H1 (cell line): ENCODE measurements around the gene MRPS6. TPM values are rescaled to one million over a fixed set of nuclear protein-coding genes. Genes with fewer than 3 reads are reported as not detected.

Experiments used
- CTCF ChIA-PET: fragments of 300-600 bp; sonication (Branson Sonifier 250); formaldehyde crosslinking; loops from one replicate; lab custom pipeline; 2021; ENCODE audit not compliant: partially characterized antibody; lab: Charles Lee
- POLR2A ChIA-PET: fragments of 300-600 bp; sonication (Branson Sonifier 250); formaldehyde crosslinking; loops from one replicate; lab custom pipeline; 2021; ENCODE audit warnings: inconsistent platforms; ENCODE audit not compliant: partially characterized antibody; lab: Charles Lee
- DNase-seq, 2 experiments: peaks; one replicate each; pipeline versions ENCODE4 v3.0.0 to v3.0.0-alpha.2; 2010 to 2022; ENCODE audit warnings: low spot score in 2 of 2, low read depth in 1 of 2, mixed read lengths in 1 of 2
- FAIRE-seq: peaks from 2 replicates; lab custom pipeline; 2011; peaks lifted over from hg19 to GRCh38; lab: Jason Lieb, UNC
- H2AFZ ChIP-seq: 2 replicates; pipeline ENCODE4 v1.8.1; 2012; ENCODE audit warnings: low read length, inconsistent platforms
- H2AK5ac ChIP-seq: 2 replicates; pipeline ENCODE4 v1.6.1; 2013; ENCODE audit warnings: low read depth, low read length
- H2BK120ac ChIP-seq: replicated peaks from 2 replicates; pipeline ENCODE3; 2013; ENCODE audit warnings: low read depth, low read length, inconsistent platforms
- H2BK12ac ChIP-seq: 2 replicates; pipeline ENCODE4 v1.6.1; 2013; ENCODE audit warnings: low read depth, low read length
- H2BK15ac ChIP-seq: 2 replicates; pipeline ENCODE4 v1.6.1; 2013; ENCODE audit warnings: low read length
- H2BK20ac ChIP-seq: 2 replicates; pipeline ENCODE4 v1.6.1; 2013; ENCODE audit warnings: low read length
- H2BK5ac ChIP-seq: 2 replicates; pipeline ENCODE4 v1.6.1; 2013; ENCODE audit warnings: low read depth, low read length
- H3K14ac ChIP-seq: 2 replicates; pipeline ENCODE4 v1.6.1; 2013; ENCODE audit warnings: inconsistent platforms; ENCODE audit not compliant: insufficient read length
- H3K18ac ChIP-seq: 2 replicates; pipeline ENCODE4 v1.6.1; 2013; ENCODE audit warnings: low read length; ENCODE audit errors: extremely low read depth
- H3K23ac ChIP-seq: 2 replicates; pipeline ENCODE4 v1.6.1; 2013; ENCODE audit warnings: inconsistent platforms; ENCODE audit not compliant: insufficient read length
- H3K23me2 ChIP-seq: 2 replicates; pipeline ENCODE4 v1.6.1; 2013; ENCODE audit warnings: low read depth, low read length
- H3K27ac ChIP-seq: 2 replicates; pipeline ENCODE4 v1.6.1; 2011; ENCODE audit warnings: low read depth, low read length, inconsistent platforms
- H3K27me3 ChIP-seq, 4 experiments: replicated peaks in 1 of 4; 1 replicate in 1 of 4; 2 replicates in 3 of 4; pipeline versions ENCODE4 v1.6.1 to v1.8.1; 2011 to 2013; ENCODE audit warnings: low read length in 3 of 4, mild to moderate bottlenecking in 3 of 4, inconsistent platforms in 2 of 4, mixed read lengths in 2 of 4, moderate library complexity in 1 of 4; ENCODE audit not compliant: control insufficient read depth in 3 of 4, insufficient read depth in 3 of 4; ENCODE audit errors: extremely low read depth in 1 of 4
- H3K36me3 ChIP-seq, 4 experiments: 2 replicates each; pipeline versions ENCODE4 v1.6.1 to v1.8.1; 2011 to 2013; ENCODE audit warnings: mild to moderate bottlenecking in 4 of 4, low read length in 3 of 4, moderate library complexity in 2 of 4, control low read depth in 1 of 4, inconsistent platforms in 1 of 4; ENCODE audit not compliant: insufficient read depth in 4 of 4, control insufficient read depth in 2 of 4
- H3K4ac ChIP-seq: replicated peaks from 2 replicates; pipeline ENCODE3; 2013; ENCODE audit warnings: low read length, low read depth, mixed read lengths, inconsistent platforms; ENCODE audit not compliant: insufficient read length
- H3K4me1 ChIP-seq, 4 experiments: replicated peaks in 1 of 4; 1 replicate in 1 of 4; 2 replicates in 3 of 4; pipeline versions ENCODE4 v1.6.1 to v1.8.1; 2011 to 2013; ENCODE audit warnings: low read length in 3 of 4, inconsistent platforms in 2 of 4, mixed read lengths in 1 of 4; ENCODE audit not compliant: insufficient read depth in 4 of 4, control insufficient read depth in 3 of 4
- H3K4me2 ChIP-seq, 2 experiments: 2 replicates each; pipeline versions ENCODE4 v1.6.1 to v1.8.1; 2011 to 2013; ENCODE audit warnings: low read depth in 2 of 2, low read length in 2 of 2, control low read depth in 1 of 2, inconsistent platforms in 1 of 2, mild to moderate bottlenecking in 1 of 2; ENCODE audit not compliant: insufficient read depth in 1 of 2
- H3K4me3 ChIP-seq, 4 experiments: fragments of 200-600, 300-600 bp in 1 of 4; sonication (generic), shearing (Covaris generic), sonication (Bioruptor Twin) in 1 of 4; 2 replicates each; pipeline versions ENCODE4 v1.5.1 to v1.8.1; 2011 to 2016; ENCODE audit warnings: low read length in 4 of 4, low read depth in 3 of 4, control low read depth in 2 of 4, inconsistent platforms in 2 of 4, mild to moderate bottlenecking in 2 of 4, mixed read lengths in 1 of 4, moderate library complexity in 1 of 4; ENCODE audit not compliant: insufficient read depth in 2 of 4; ENCODE audit errors: extremely low read depth in 1 of 4
- H3K56ac ChIP-seq: replicated peaks from 2 replicates; pipeline ENCODE3; 2013; ENCODE audit warnings: low read depth, mild to moderate bottlenecking, mixed read lengths, low read length, inconsistent platforms; ENCODE audit not compliant: insufficient read length
- H3K79me1 ChIP-seq: 2 replicates; pipeline ENCODE4 v1.6.1; 2013; ENCODE audit warnings: low read depth, low read length, control low read depth
- H3K79me2 ChIP-seq, 2 experiments: 2 replicates each; pipeline versions ENCODE4 v1.6.1 to v1.8.1; 2012 to 2013; ENCODE audit warnings: low read length in 2 of 2, mild to moderate bottlenecking in 2 of 2, inconsistent platforms in 1 of 2; ENCODE audit not compliant: insufficient read depth in 2 of 2, control insufficient read depth in 1 of 2
- H3K9ac ChIP-seq, 4 experiments: replicated peaks in 1 of 4; 1 replicate in 1 of 4; 2 replicates in 3 of 4; pipeline versions ENCODE4 v1.6.1 to v1.8.1; 2011 to 2013; ENCODE audit warnings: low read depth in 3 of 4, low read length in 3 of 4, control low read depth in 2 of 4, mild to moderate bottlenecking in 2 of 4, moderate library complexity in 2 of 4, inconsistent platforms in 1 of 4; ENCODE audit errors: extremely low read depth in 1 of 4
- H3K9me3 ChIP-seq, 2 experiments: 2 replicates each; pipeline versions ENCODE4 v1.6.1 to v1.8.1; 2012 to 2013; ENCODE audit warnings: mild to moderate bottlenecking in 2 of 2, moderate library complexity in 2 of 2, control low read depth in 1 of 2, inconsistent platforms in 1 of 2, low read depth in 1 of 2, low read length in 1 of 2, mixed read lengths in 1 of 2; ENCODE audit not compliant: insufficient read depth in 2 of 2
- H4K20me1 ChIP-seq, 2 experiments: replicated peaks in 1 of 2; 2 replicates each; pipeline versions ENCODE3 to v1.8.1; 2011 to 2013; ENCODE audit warnings: inconsistent platforms in 2 of 2, low read length in 2 of 2, mild to moderate bottlenecking in 1 of 2; ENCODE audit not compliant: insufficient read depth in 2 of 2, control insufficient read depth in 1 of 2
- H4K5ac ChIP-seq: 2 replicates; pipeline ENCODE4 v1.6.1; 2013; ENCODE audit warnings: low read length, low read depth, mixed read lengths, inconsistent platforms; ENCODE audit not compliant: insufficient read length
- H4K8ac ChIP-seq: 2 replicates; pipeline ENCODE4 v1.8.0; 2013; ENCODE audit warnings: mild to moderate bottlenecking, moderate library complexity, low read length, inconsistent platforms; ENCODE audit not compliant: insufficient read depth; ENCODE audit errors: extremely low read depth
- H4K91ac ChIP-seq: replicated peaks from 2 replicates; pipeline ENCODE3; 2013; ENCODE audit warnings: low read length, mixed read lengths, inconsistent platforms; ENCODE audit not compliant: insufficient read length
- CBX8 ChIP-seq: fragments of 300-800, 300-1000 bp; sonication (generic); IDR thresholded peaks from 2 replicates; pipeline ENCODE4 v1.7.1; 2016; ENCODE audit warnings: low read depth, low read length, borderline replicate concordance
- CHD1 ChIP-seq: IDR thresholded peaks from 2 replicates; pipeline ENCODE4 v1.6.1; 2012; ENCODE audit warnings: low read depth, low read length, improper control_type of control experiment
- JUN ChIP-seq: IDR thresholded peaks from 2 replicates; pipeline ENCODE4 v1.6.1; 2011; ENCODE audit warnings: low read depth, mild to moderate bottlenecking, improper control_type of control experiment, low read length
- MAFK ChIP-seq: IDR thresholded peaks from 2 replicates; pipeline ENCODE4 v1.6.1; 2012; ENCODE audit warnings: low read depth, mild to moderate bottlenecking, improper control_type of control experiment, low read length
- RAD21 ChIP-seq, 2 experiments: IDR thresholded peaks in 1 of 2; conservative IDR thresholded peaks in 1 of 2; 2 replicates each; pipeline ENCODE4 v1.6.1; 2011; ENCODE audit warnings: low read depth in 2 of 2, low read length in 2 of 2, improper control_type of control experiment in 1 of 2, inconsistent platforms in 1 of 2, mild to moderate bottlenecking in 1 of 2, moderate library complexity in 1 of 2
- RXRA ChIP-seq: IDR thresholded peaks from 2 replicates; pipeline ENCODE4 v1.6.1; 2011; ENCODE audit warnings: low read depth, mild to moderate bottlenecking, low read length, moderate library complexity; ENCODE audit not compliant: insufficient read depth
- SIX5 ChIP-seq: IDR thresholded peaks from 2 replicates; pipeline ENCODE4 v1.6.1; 2011; ENCODE audit warnings: mild to moderate bottlenecking, low read depth, low read length
- SP2 ChIP-seq: IDR thresholded peaks from 2 replicates; pipeline ENCODE4 v1.6.1; 2012; ENCODE audit warnings: mild to moderate bottlenecking, low read length, inconsistent platforms
- TAF1 ChIP-seq: IDR thresholded peaks from 2 replicates; pipeline ENCODE4 v1.6.1; 2011; ENCODE audit warnings: mild to moderate bottlenecking, low read depth, low read length
- WGBS, 2 experiments: shearing (Covaris generic) in 1 of 2; methylation state at CpG; one replicate each; pipeline versions ENCODE4 v1.1.6 to v1.1.7; 2013 to 2015; ENCODE audit warnings: low lambda C conversion rate in 2 of 2, mixed read lengths in 2 of 2, inconsistent platforms in 1 of 2, low coverage in 1 of 2, missing lambda C conversion rate in 1 of 2; ENCODE audit not compliant: insufficient replicate concordance in 2 of 2, insufficient coverage in 1 of 2, insufficient read length in 1 of 2; ENCODE audit errors: extremely low coverage in 1 of 2, missing lambda C conversion rate in 1 of 2; 5-methylcytosine and 5-hydroxymethylcytosine counted together
- polyA plus RNA-seq, 7 experiments: library from polyadenylated mRNA; depleted of rRNA in 3 of 7; stranded (reverse) in 5 of 7; unstranded in 2 of 7; fragments of >200 nt in 5 of 7; fragments of 200-250 nt in 2 of 7; gene quantifications; 1 replicate in 5 of 7; 2 replicates in 1 of 7; 4 replicates in 1 of 7; pipeline versions ENCODE4 v1.2.1 to v1.2.3, GENCODE V29; 2011 to 2013; ENCODE audit warnings: missing spikeins in 2 of 7, mixed read lengths in 2 of 7
- total RNA-seq: library from RNA; stranded (reverse); fragmentation: NEBNext Ultra II Directional; extraction: Animal tissue kit (Norgen Biotek cat#: 25700); gene quantifications from 2 replicates; pipeline ENCODE4 v1.2.1, GENCODE V29; 2021
- TF ChIP-seq, protein P1 (sequence below): IDR thresholded peaks from 2 replicates; pipeline ENCODE4 v1.6.1; 2011; ENCODE audit warnings: low read depth, mild to moderate bottlenecking, low read length; ENCODE audit not compliant: insufficient read depth

The MRPS6 gene
- total and polyA plus RNA-seq, 2 of the 8 experiments (the other 6 are each of a cell fraction or from before 2014, with no cell fraction given): 62.7 to 156 TPM

DNA sequence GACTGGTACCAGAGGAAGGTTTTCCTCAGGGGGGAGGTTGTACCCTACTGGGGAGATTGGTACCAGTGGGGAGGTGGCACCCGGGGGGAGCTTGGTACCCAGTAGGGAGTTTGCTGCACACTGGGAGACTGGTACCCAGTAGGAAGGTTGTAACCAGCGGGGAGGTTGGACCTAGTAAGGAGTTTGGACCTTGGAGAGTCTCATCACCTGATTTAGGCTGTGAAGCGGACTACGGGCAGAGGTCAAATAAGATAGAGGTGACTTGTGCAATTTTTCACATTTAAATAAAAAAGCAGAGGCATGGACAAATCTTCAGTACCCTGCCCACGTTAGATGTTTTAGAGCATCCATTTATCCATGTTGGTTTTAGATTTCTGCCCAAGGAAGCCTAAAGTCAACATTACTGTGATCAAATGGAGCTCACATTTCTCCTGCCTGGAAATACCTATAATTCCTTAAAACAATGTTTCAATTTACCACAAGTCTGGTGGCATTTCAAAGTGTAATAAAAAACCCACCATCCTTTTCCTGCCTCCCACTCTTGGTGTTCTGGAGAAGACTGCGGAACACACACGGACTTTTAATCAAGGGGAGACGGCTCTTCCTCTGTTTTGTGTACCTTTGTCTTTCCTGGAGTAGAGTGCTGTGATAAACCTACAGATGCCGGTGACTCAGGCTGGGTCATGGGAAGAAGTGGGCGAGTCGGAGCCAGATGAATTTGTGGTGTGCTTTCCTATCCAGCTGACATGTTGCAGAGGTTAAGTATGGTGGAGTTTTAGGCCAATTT is 36.2 kb upstream of the MRPS6 start:
- Histone ChIP-seq H4K5ac (no peak overlapping the region), H2BK15ac (no peak overlapping the region), H3K4me2 (no peak overlapping the region), H3K27ac (no peak overlapping the region), H3K14ac (no peak overlapping the region), H2BK12ac (0 out of 2 replicates have a peak overlapping the region, but pooled peaks have one; percentile 21), H3K18ac (no peak overlapping the region), H2AFZ (no peak overlapping the region), H4K20me1 (no peaks in the 10 kb centered on the region), H2BK20ac (no peak overlapping the region), H2BK5ac (no peak overlapping the region), H3K4me3 (no peak overlapping the region), H4K91ac (no peak overlapping the region), H3K23ac (no peak overlapping the region), H3K9me3 (no peaks in the 10 kb centered on the region), H3K56ac (no peak overlapping the region), H3K23me2 (no peaks in the 10 kb centered on the region), H3K4me1 (peaks cover 0 to 9% (median 2%) of the 10 kb centered on the region in 4 experiments; a peak in 3 of 7 replicates), H3K4ac (no peak overlapping the region), H3K79me2 (no peaks in the 10 kb centered on the region), H3K9ac (no peak overlapping the region), H3K36me3 (no peaks in the 10 kb centered on the region), H3K79me1 (no peaks in the 10 kb centered on the region; the same call in 1 of the 2 replicates), H2AK5ac (no peak overlapping the region), H2BK120ac (no peak overlapping the region), H3K27me3 (no peaks in the 10 kb centered on the region), H4K8ac (no peak overlapping the region)
- POLR2A ChIA-PET: no interaction called here
- CTCF ChIA-PET: no interaction called here
- WGBS, 2 experiments: 96% methylated on average over 11 of the region's 11 CpGs; no CpG with 5 or more reads in 1 of the 2 experiments
- TF ChIP-seq JUN (no peak), CHD1 (no peak), RAD21 (IDR thresholded peaks at IDR 0.05 in 1 of 2, conservative IDR thresholded peaks at IDR 0.05 in 1 of 2; ENCODE audit: low read depth in 2 of 2, low read length in 2 of 2) (no peak), SP2 (no peak), SIX5 (no peak), RXRA (no peak), TAF1 (no peak), CBX8 (no peak), MAFK (no peak)
- TF ChIP-seq, protein P1, sequence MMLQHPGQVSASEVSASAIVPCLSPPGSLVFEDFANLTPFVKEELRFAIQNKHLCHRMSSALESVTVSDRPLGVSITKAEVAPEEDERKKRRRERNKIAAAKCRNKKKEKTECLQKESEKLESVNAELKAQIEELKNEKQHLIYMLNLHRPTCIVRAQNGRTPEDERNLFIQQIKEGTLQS: no peak
- DNase-seq: no peak
- FAIRE-seq: no peak
